GM20000 (cell line): ENCODE data around the gene E4F1.

Experiments
- DNase-seq: peaks from one replicate; pipeline ENCODE4 v3.0.0; 2012; ENCODE audit warnings: low spot score
- TF ChIP-seq, protein P1 (sequence below): IDR thresholded peaks from 2 replicates; pipeline ENCODE4 v1.5.1; 2012; ENCODE audit warnings: mild to moderate bottlenecking, control low read depth; ENCODE audit errors: extremely low read depth, missing control alignments

The E4F1 gene

DNA sequence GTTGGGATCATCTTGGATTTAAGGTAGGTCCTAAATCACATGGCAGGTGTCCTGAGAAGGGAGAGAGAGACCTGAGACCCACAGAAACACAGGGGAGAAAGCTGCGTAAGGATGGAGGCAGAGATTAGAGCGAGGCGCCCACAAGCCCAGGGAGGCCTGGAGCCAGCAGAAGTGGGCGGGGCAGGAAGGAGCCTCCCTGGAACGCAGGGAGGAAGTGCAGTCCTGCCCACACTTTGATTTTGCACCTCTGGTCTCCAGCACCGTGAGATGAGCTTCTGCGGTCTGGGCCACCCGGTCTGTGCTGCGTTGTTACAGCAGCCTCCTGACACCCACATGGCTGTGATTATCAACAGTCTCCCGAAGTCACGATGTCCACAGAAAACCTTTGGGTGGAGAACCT lies 19.2 kb downstream of the E4F1 start:
- TF ChIP-seq, protein P1, sequence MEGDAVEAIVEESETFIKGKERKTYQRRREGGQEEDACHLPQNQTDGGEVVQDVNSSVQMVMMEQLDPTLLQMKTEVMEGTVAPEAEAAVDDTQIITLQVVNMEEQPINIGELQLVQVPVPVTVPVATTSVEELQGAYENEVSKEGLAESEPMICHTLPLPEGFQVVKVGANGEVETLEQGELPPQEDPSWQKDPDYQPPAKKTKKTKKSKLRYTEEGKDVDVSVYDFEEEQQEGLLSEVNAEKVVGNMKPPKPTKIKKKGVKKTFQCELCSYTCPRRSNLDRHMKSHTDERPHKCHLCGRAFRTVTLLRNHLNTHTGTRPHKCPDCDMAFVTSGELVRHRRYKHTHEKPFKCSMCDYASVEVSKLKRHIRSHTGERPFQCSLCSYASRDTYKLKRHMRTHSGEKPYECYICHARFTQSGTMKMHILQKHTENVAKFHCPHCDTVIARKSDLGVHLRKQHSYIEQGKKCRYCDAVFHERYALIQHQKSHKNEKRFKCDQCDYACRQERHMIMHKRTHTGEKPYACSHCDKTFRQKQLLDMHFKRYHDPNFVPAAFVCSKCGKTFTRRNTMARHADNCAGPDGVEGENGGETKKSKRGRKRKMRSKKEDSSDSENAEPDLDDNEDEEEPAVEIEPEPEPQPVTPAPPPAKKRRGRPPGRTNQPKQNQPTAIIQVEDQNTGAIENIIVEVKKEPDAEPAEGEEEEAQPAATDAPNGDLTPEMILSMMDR = no peak
- no peak for DNase-seq

DNA sequence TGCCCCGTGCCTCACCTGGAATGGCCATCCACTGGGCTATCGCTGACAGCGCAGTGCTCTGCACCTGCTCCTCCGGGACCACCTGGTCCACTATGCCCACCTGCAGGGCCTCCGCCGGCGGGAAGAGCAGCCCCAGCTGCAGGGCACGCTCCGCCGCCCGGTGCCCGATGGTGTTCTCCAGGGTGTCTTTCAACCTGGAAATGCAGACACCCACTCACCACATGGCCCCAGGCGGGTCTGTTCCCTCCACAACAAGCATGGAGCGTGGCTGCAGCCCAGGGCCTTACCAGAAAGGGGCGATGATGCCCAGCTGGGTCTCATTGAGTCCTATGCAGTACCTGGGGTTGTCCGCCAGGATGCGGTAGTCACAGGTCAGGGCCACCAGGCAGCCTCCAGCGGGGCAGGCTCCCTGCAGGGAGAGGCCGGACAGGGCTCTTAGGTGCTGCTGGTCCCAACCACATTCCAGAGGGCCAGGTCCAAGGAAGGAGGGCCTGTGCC lies 19.7 kb downstream of the E4F1 start:
- TF ChIP-seq, protein P1 = no peak
- DNase-seq = no peak

DNA sequence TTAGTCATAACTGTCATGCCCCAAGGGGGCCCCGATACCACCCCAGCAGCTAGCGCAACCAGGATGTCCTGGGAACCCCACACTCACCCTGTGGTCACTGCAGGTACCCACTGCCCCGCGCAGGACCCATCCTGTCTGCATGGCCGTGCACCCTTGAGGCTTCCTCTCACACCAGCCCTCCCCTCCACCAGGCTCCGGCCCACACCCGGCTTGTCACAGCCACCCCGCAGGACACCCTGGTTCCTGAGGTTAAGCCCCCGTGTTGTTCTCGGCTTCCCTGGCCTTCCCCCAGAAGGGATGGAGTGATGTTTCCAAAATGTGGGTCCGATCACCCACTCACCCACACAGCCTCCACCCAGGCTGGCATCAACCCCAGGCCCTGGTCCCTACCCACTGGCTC lies 20.4 kb downstream of the E4F1 start:
- DNase-seq = no peak
- TF ChIP-seq, protein P1 = no peak

DNA sequence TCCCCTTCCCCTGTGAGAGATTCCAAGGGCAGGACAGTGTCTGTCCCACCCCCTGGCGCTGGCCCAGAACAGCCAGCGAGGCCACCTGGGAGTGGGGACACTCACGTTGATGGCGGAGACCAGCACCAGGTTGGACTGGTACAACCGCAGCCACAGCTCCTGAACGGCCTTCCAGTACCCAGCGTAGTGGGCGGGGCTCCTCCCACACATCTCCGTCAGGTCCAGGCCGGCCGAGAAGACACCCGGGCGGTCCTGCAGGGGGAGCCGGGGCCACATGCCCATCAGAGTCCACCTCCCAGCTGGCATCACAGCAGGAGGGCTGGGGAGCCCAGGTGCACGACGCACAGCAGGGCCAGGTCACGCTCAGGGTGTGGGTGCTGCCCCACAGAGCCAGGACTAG lies 20.9 kb downstream of the E4F1 start:
- no peak for DNase-seq

DNA sequence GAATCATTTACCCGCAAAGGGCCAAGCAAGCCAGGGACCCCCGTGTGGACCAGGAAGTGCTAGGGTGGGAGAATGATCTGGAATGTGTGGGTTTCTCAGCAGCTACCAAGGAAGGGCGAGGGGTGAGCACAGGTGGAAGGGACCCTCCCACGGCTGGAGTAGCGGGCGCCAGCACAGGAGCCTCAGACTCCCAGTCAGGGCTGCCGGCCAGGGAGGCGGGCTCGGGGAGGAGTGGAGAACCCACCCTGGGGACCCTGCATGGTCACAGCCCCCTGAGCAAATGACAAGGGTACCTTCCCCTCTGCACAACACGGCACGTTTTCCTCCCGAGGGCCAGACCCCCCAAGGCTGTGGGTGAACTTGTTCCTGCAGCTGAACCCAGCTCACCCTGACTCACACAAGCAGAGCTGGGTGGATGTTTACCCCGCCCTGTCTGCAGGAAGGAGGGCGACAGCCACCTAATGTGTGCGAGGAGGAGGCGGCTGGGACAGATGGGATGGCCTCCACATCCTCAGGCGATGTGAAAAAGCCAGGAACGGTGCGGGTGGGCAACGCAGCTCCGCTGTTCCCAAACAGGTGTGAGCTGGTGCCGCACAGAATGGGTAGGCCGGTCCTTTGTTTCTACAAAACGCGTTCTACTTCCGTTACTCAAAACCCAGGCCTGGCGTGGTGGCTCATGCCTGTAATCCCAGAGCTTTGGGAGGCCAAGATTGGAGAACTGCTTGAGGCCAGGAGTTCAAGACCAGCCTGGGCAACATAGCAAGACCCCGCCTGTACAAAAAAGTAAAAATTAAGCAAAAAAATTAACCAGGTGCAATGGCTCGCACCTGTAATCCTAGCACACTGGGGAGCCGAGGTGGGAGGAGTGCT lies 21.8 kb downstream of the E4F1 start:
- TF ChIP-seq, protein P1 = no peak

More for the DNA sequence above, 20.9 kb downstream of the E4F1 start:
- TF ChIP-seq, protein P1 = no peak

DNA sequence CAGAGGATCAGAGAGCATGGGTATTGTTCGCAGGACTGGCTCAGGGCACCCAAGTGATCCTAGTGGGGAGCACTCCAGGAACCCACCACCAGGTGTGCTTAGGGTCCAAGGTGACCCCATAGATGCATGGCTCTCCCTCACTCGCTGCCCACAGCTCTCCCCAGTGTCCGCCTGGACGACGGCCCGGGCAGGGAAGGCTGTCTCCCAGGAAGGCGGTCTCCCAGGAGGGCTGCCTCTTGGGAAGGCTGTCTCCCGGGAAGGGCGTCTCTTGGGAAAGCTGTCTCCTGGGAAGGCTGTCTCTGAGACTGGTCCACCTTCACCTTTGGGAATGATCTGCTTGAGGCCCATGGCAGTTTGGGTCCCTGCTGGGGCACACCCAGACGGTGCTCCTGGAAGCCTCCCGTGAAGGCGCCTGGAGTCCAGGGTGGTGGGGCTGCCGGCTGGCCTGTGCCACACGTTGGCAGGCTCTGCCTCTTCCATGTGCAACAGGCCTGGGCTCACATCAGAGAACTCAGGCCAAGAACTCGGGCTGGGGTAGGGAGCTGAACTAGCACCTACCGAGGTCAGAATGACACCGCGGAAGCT lies 23.0 kb downstream of the E4F1 start:
- DNase-seq = no peak
- TF ChIP-seq, protein P1 = no peak

More for the DNA sequence above, 21.8 kb downstream of the E4F1 start:
- no peak for DNase-seq

DNA sequence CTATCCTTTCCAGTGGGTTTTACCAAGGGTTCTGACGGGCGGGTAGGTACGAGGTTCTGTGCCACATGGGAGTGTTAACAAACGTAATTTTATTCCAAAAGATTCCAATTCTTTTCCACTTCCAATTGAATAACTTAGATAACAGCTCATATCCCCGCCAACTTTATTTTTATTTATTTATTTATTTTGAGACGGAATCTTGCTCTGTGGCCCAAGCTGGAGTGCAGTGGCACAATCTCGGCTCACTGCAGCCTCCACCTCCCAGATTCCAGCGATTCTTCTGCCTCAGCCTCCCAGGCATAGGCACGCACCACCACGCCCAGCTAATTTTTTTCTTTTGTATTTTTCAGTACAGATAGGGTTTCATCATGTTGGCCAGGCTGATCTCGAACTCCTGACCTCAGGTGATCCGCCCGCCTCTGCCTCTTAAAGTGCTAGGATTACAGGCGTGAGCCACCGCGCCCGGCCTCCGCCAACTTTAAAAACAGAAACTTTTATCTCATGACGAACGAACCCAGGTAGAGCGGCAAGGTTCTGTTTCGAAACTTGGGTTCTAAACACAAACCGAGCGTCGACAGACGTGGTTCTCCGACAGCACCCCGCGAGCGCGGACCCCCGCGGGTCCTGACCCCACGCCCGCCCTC lies 27.4 kb downstream of the E4F1 start:
- DNase-seq = no peak
- TF ChIP-seq, protein P1 = no peak
